IMR-90 (cell line): ENCODE results near the gene SEC23A. TPM values are rescaled to one million over a fixed set of nuclear protein-coding genes. Genes with fewer than 3 reads are reported as not detected.
A peak's percentile ranks its signal among the peaks of the same experiment; 100 is the strongest.

ENCODE experiments used
- ATAC-seq: fragments of 200-7000 bp; cut with Tn5 transposase; 2 replicates; pipeline ENCODE4 v1.9.1; 2020; ENCODE audit warnings: low read depth, mild to moderate bottlenecking, moderate library complexity
- BruUV-seq: library from RNA; stranded (reverse); fragments of 400-500 nt; replicated peaks from 2 replicates; lab custom pipeline; 2021; lab: Mats Ljungman, UMichigan
- CTCF ChIA-PET: fragments of 300-600 bp; formaldehyde crosslinking; extraction: SDS; loops from one replicate; lab custom pipeline; 2021; ENCODE audit warnings: antibody characterized with exemption; lab: Yijun Ruan, JAX
- POLR2A ChIA-PET: fragments of 300-600 bp; sonication (Branson Sonifier 250); formaldehyde crosslinking; loops from one replicate; lab custom pipeline; 2022; ENCODE audit warnings: antibody characterized with exemption; ENCODE audit not compliant: unreplicated experiment; lab: Charles Lee
- DNase-seq: peaks from one replicate; pipeline ENCODE4 v3.0.0; 2013
- H2AFZ ChIP-seq: replicated peaks from 2 replicates; pipeline ENCODE3; 2013; ENCODE audit warnings: low read length, mild to moderate bottlenecking; ENCODE audit not compliant: poor library complexity
- H2AK5ac ChIP-seq: 2 replicates; pipeline ENCODE4 v1.6.1; 2013; ENCODE audit warnings: low read depth, low read length, inconsistent platforms
- H2AK9ac ChIP-seq: replicated peaks from 2 replicates; pipeline ENCODE3; 2013; ENCODE audit warnings: mild to moderate bottlenecking, low read depth, low read length, moderate library complexity; ENCODE audit not compliant: poor library complexity
- H2BK120ac ChIP-seq: 2 replicates; pipeline ENCODE4 v1.6.1; 2013; ENCODE audit warnings: low read depth, low read length, inconsistent platforms
- H2BK15ac ChIP-seq: 3 replicates; pipeline ENCODE4 v1.6.1; 2013; ENCODE audit warnings: low read depth, low read length, inconsistent platforms
- H2BK20ac ChIP-seq: 2 replicates; pipeline ENCODE4 v1.6.1; 2013; ENCODE audit warnings: low read depth, mild to moderate bottlenecking, inconsistent platforms, low read length, moderate library complexity
- H2BK5ac ChIP-seq: 2 replicates; pipeline ENCODE4 v1.6.1; 2013; ENCODE audit warnings: mild to moderate bottlenecking, low read depth, low read length, inconsistent platforms; ENCODE audit not compliant: poor library complexity, severe bottlenecking
- H3K14ac ChIP-seq: replicated peaks from 2 replicates; pipeline ENCODE4 v1.6.1; 2013; ENCODE audit warnings: low read depth, low read length, inconsistent platforms
- H3K18ac ChIP-seq: 2 replicates; pipeline ENCODE4 v1.6.1; 2013; ENCODE audit warnings: low read depth, low read length, control low read depth
- H3K23ac ChIP-seq: 2 replicates; pipeline ENCODE4 v1.6.1; 2013; ENCODE audit warnings: low read depth, low read length, inconsistent platforms
- H3K27ac ChIP-seq: 2 replicates; pipeline ENCODE4 v1.5.1; 2013; ENCODE audit warnings: mild to moderate bottlenecking, control low read depth, low read length; ENCODE audit not compliant: insufficient read depth
- H3K27me3 ChIP-seq: 2 replicates; pipeline ENCODE4 v1.6.1; 2013; ENCODE audit warnings: low read length; ENCODE audit not compliant: control insufficient read depth, insufficient read depth
- H3K36me3 ChIP-seq: 2 replicates; pipeline ENCODE4 v1.6.1; 2013; ENCODE audit warnings: low read length, mixed read lengths; ENCODE audit not compliant: control insufficient read depth, insufficient read depth
- H3K4ac ChIP-seq: 2 replicates; pipeline ENCODE4 v1.6.1; 2013; ENCODE audit warnings: low read depth, low read length, inconsistent platforms
- H3K4me1 ChIP-seq: 2 replicates; pipeline ENCODE4 v1.6.1; 2013; ENCODE audit warnings: low read length, mixed read lengths; ENCODE audit not compliant: control insufficient read depth, insufficient read depth
- H3K4me2 ChIP-seq: 2 replicates; pipeline ENCODE4 v1.6.1; 2013; ENCODE audit warnings: low read depth, mild to moderate bottlenecking, control low read depth, low read length, moderate library complexity
- H3K4me3 ChIP-seq: 2 replicates; pipeline ENCODE4 v1.5.1; 2013; ENCODE audit warnings: low read depth, mild to moderate bottlenecking, control low read depth, low read length, moderate library complexity; ENCODE audit not compliant: insufficient read depth
- H3K56ac ChIP-seq: 2 replicates; pipeline ENCODE4 v1.6.1; 2013; ENCODE audit warnings: low read length, inconsistent platforms; ENCODE audit not compliant: insufficient read depth; ENCODE audit errors: extremely low read depth
- H3K79me1 ChIP-seq, 2 experiments: 2 replicates each; pipeline ENCODE4 v1.6.1; 2013; ENCODE audit warnings: low read length in 2 of 2, inconsistent platforms in 1 of 2, low read depth in 1 of 2
- H3K9ac ChIP-seq: 2 replicates; pipeline ENCODE4 v1.6.1; 2013; ENCODE audit warnings: low read depth, low read length, control low read depth
- H3K9me1 ChIP-seq: 2 replicates; pipeline ENCODE4 v1.6.1; 2013; ENCODE audit warnings: low read length, inconsistent platforms; ENCODE audit not compliant: insufficient read depth
- H3K9me3 ChIP-seq: 2 replicates; pipeline ENCODE4 v1.6.1; 2013; ENCODE audit warnings: low read length; ENCODE audit not compliant: control insufficient read depth, insufficient read depth
- H4K20me1 ChIP-seq: 2 replicates; pipeline ENCODE4 v1.6.1; 2013; ENCODE audit warnings: low read length, inconsistent platforms; ENCODE audit not compliant: insufficient read depth
- H4K5ac ChIP-seq: 2 replicates; pipeline ENCODE4 v1.6.1; 2013; ENCODE audit warnings: mild to moderate bottlenecking, low read depth, low read length, control low read depth
- H4K8ac ChIP-seq, 2 experiments: 2 replicates each; pipeline ENCODE4 v1.6.1; 2013; ENCODE audit warnings: low read depth in 2 of 2, low read length in 2 of 2, control low read depth in 1 of 2, inconsistent platforms in 1 of 2
- H4K91ac ChIP-seq: 2 replicates; pipeline ENCODE4 v1.6.1; 2013; ENCODE audit warnings: low read depth, low read length, inconsistent platforms; ENCODE audit not compliant: insufficient read depth
- CEBPB ChIP-seq: IDR thresholded peaks from 2 replicates; pipeline ENCODE4 v1.6.1; 2012; ENCODE audit warnings: low read depth, low read length, improper control_type of control experiment
- CHD1 ChIP-seq: IDR thresholded peaks from 2 replicates; pipeline ENCODE4 v1.6.1; 2012; ENCODE audit warnings: low read depth, low read length, improper control_type of control experiment
- FOS ChIP-seq: fragments of 150-350 bp; IDR thresholded peaks from 2 replicates; pipeline ENCODE4 v1.6.1; 2016; ENCODE audit warnings: low read depth, low read length
- MAFK ChIP-seq: IDR thresholded peaks from 2 replicates; pipeline ENCODE4 v1.6.1; 2012; ENCODE audit warnings: low read depth, low read length, improper control_type of control experiment
- MAZ ChIP-seq: IDR thresholded peaks from 2 replicates; pipeline ENCODE4 v1.6.1; 2012; ENCODE audit warnings: low read depth, mild to moderate bottlenecking, low read length, improper control_type of control experiment, moderate library complexity, borderline replicate concordance
- MXI1 ChIP-seq: IDR thresholded peaks from 2 replicates; pipeline ENCODE4 v1.6.1; 2012; ENCODE audit warnings: low read depth, mild to moderate bottlenecking, low read length, moderate library complexity, borderline replicate concordance
- POLR2A ChIP-seq: IDR thresholded peaks from 2 replicates; pipeline ENCODE4 v1.6.1; 2012; ENCODE audit warnings: mild to moderate bottlenecking, low read depth, low read length
- RAD21 ChIP-seq: IDR thresholded peaks from 2 replicates; pipeline ENCODE4 v1.6.1; 2012; ENCODE audit warnings: low read length, improper control_type of control experiment
- RCOR1 ChIP-seq: IDR thresholded peaks from 2 replicates; pipeline ENCODE4 v1.6.1; 2012; ENCODE audit warnings: mild to moderate bottlenecking, low read length, improper control_type of control experiment; ENCODE audit not compliant: insufficient replicate concordance
- RFX5 ChIP-seq: IDR thresholded peaks from 2 replicates; pipeline ENCODE4 v1.8.0; 2012; ENCODE audit warnings: low read depth, mild to moderate bottlenecking, low read length, moderate library complexity
- SMC3 ChIP-seq: fragments of 150-350 bp; IDR thresholded peaks from 2 replicates; pipeline ENCODE4 v1.6.1; 2016; ENCODE audit warnings: low read depth, mild to moderate bottlenecking, antibody characterized with exemption, low read length, moderate library complexity
- WGBS, 2 experiments: methylation state at CpG; one replicate each; pipeline versions ENCODE4 v1.1.5 to v1.1.7; 2013; ENCODE audit warnings: missing lambda C conversion rate in 2 of 2; ENCODE audit not compliant: insufficient read length in 1 of 2; ENCODE audit errors: extremely low coverage in 2 of 2; 5-methylcytosine and 5-hydroxymethylcytosine counted together
- dilution Hi-C: fragments of 300-500 bp; cut with HindIII; formaldehyde crosslinking; loops from one replicate; pipeline ENCODE4 v1.14.3; 2018; ENCODE audit warnings: low sequenced_read_pairs; ENCODE audit not compliant: unreplicated experiment
- in situ Hi-C: fragments of 300-500 bp; cut with MboI; formaldehyde crosslinking; loops from 3 replicates; pipeline ENCODE4 v1.14.3; 2019; ENCODE audit warnings: low sequenced_read_pairs, inconsistent platforms, mixed read lengths
- intact Hi-C: fragments of 100-400 bp; cut with micrococcal nuclease; formaldehyde crosslinking; loops from 2 replicates; pipeline ENCODE4 v1.10.0; 2022
- polyA plus RNA-seq, 3 experiments: library from polyadenylated mRNA; depleted of rRNA; stranded (reverse); fragments of >200 nt; gene quantifications; 2 replicates each; pipeline ENCODE4 v1.2.3, GENCODE V29; 2012; ENCODE audit warnings: low replicate concordance in 1 of 3
- total RNA-seq: library from RNA; depleted of rRNA; stranded (reverse); fragments of >200 nt; gene quantifications from 2 replicates; pipeline ENCODE4 v1.2.3, GENCODE V29; 2012
- TF ChIP-seq, protein P1 (sequence below): fragments of 150-350 bp; IDR thresholded peaks from 2 replicates; pipeline ENCODE4 v1.6.1; 2016; ENCODE audit warnings: low read depth, mild to moderate bottlenecking, low read length, moderate library complexity, borderline replicate concordance
- TF ChIP-seq, protein P2 (sequence below): conservative IDR thresholded peaks from 2 replicates; pipeline ENCODE4 v1.5.1; 2012; ENCODE audit warnings: mild to moderate bottlenecking, low read depth, low read length, improper control_type of control experiment
- TF ChIP-seq, protein P3 (sequence below): fragments of 150-350 bp; IDR thresholded peaks from 2 replicates; pipeline ENCODE4 v1.6.1; 2017; ENCODE audit warnings: mild to moderate bottlenecking, antibody characterized with exemption, low read length, low read depth

SEC23A gene
- total and polyA plus RNA-seq, 2 of the 4 experiments (the other 2 are of a cell fraction) = 141 to 609 TPM

DNA sequence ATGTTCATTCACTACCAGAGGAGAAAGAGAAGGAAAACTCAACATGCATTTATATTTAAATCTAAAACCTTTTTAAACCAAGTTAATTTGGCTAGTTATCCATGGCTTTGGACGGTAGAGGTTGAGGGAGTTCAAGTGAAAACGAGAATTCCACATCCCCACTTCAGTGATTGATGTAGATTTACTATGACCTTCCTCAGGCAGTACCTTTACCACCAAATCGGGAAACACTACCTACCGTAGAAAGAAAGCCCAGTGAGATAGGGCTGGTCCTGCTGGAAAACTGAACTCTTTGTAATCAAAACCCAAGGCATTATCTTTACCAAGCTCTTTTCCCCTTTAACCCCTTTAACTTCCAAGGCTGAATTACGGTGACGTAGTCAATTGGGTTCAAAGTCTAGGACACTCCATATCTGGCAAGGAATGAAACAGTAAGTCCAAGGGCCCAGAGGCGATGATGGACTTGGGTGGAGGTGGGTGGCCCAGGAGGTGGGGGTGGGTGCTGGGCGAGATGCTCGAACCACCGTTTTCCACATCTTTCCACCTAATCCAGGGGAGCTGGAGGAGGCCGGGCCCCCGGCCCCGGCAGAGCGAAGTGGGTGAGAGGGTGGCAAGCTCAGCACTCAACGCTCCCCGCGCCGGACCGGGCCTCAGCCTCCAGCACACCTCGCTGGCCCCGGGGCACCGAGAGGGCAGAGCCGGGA, 618 bp downstream of the SEC23A start:
- in situ Hi-C loops (no loop called here), intact Hi-C loops (loop anchor here (2.0 to 10.0 kb wide), 2 partner anchors 68 to 162 kb away; partner anchors contain the start of gene TRAPPC6B), dilution Hi-C loops (no loop called here)
- no peak overlapping the region for H2BK20ac ChIP-seq
- peak overlapping the region; percentile 99 for H3K4me2 ChIP-seq
- DNase-seq = peak; percentile 44
- H2BK120ac ChIP-seq = 0 out of 2 replicates have a peak overlapping the region, but pooled peaks have one; percentile 6
- peak overlapping the region; percentile 91 for H3K9ac ChIP-seq
- no peaks in the 10 kb centered on the region for H3K9me1 ChIP-seq
- peak overlapping the region; percentile 98 for H2AK9ac ChIP-seq
- H2AFZ ChIP-seq = peak overlapping the region; percentile 97
- H3K27ac ChIP-seq = peak overlapping the region; percentile 83
- peak overlapping the region; percentile 93 for H3K4ac ChIP-seq
- ChIA-PET POLR2A (interaction anchor here (0.6 to 2.3 kb wide), 4 partner anchors 8 to 328 kb away, joined by 3 to 13 read pairs (median 6); partner anchors contain the start of genes GEMIN2 and TRAPPC6B), CTCF (interaction anchor here (0.6 kb wide), 1 partner anchor 274 kb away, joined by 3 read pairs; no protein-coding TSS in a partner anchor)
- H4K5ac ChIP-seq = peak overlapping the region; percentile 71
- peaks cover 6 to 26% of the 10 kb centered on the region in 2 experiments for H3K79me1 ChIP-seq
- H3K18ac ChIP-seq = peak overlapping the region; percentile 59
- no peaks in the 10 kb centered on the region for H3K9me3 ChIP-seq
- peaks cover 26% of the 10 kb centered on the region for H4K20me1 ChIP-seq
- no peaks in the 10 kb centered on the region for H3K36me3 ChIP-seq
- H3K4me3 ChIP-seq = peak overlapping the region; percentile 80
- peak overlapping the region; percentile 24 for H2AK5ac ChIP-seq
- H3K27me3 ChIP-seq = no peaks in the 10 kb centered on the region
- no peaks in the 10 kb centered on the region for H3K4me1 ChIP-seq
- H2BK15ac ChIP-seq = no peak overlapping the region
- H3K14ac ChIP-seq = peak overlapping the region; percentile 95
- BruUV-seq = TSS peak; percentile 51
- peak overlapping the region; percentile 51 for H3K56ac ChIP-seq
- peak overlapping the region; percentile 90 for H2BK5ac ChIP-seq
- no CpG with 5 or more reads among the region's 23 CpGs for WGBS, 2 experiments
- H4K8ac ChIP-seq = peak overlapping the region; percentile 85 to 89
- ATAC-seq = peak; percentile 41
- H3K23ac ChIP-seq = peak overlapping the region; percentile 96
- peak overlapping the region; percentile 78 for H4K91ac ChIP-seq
- TF ChIP-seq, protein P1, sequence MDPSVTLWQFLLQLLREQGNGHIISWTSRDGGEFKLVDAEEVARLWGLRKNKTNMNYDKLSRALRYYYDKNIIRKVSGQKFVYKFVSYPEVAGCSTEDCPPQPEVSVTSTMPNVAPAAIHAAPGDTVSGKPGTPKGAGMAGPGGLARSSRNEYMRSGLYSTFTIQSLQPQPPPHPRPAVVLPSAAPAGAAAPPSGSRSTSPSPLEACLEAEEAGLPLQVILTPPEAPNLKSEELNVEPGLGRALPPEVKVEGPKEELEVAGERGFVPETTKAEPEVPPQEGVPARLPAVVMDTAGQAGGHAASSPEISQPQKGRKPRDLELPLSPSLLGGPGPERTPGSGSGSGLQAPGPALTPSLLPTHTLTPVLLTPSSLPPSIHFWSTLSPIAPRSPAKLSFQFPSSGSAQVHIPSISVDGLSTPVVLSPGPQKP = no peak
- no peak for TF ChIP-seq RAD21
- TF ChIP-seq, protein P2, sequence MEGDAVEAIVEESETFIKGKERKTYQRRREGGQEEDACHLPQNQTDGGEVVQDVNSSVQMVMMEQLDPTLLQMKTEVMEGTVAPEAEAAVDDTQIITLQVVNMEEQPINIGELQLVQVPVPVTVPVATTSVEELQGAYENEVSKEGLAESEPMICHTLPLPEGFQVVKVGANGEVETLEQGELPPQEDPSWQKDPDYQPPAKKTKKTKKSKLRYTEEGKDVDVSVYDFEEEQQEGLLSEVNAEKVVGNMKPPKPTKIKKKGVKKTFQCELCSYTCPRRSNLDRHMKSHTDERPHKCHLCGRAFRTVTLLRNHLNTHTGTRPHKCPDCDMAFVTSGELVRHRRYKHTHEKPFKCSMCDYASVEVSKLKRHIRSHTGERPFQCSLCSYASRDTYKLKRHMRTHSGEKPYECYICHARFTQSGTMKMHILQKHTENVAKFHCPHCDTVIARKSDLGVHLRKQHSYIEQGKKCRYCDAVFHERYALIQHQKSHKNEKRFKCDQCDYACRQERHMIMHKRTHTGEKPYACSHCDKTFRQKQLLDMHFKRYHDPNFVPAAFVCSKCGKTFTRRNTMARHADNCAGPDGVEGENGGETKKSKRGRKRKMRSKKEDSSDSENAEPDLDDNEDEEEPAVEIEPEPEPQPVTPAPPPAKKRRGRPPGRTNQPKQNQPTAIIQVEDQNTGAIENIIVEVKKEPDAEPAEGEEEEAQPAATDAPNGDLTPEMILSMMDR = no peak
- TF ChIP-seq POLR2A = no peak
- no peak for TF ChIP-seq CHD1
- TF ChIP-seq SMC3 = no peak
- TF ChIP-seq MAZ = no peak
- TF ChIP-seq, protein P3, sequence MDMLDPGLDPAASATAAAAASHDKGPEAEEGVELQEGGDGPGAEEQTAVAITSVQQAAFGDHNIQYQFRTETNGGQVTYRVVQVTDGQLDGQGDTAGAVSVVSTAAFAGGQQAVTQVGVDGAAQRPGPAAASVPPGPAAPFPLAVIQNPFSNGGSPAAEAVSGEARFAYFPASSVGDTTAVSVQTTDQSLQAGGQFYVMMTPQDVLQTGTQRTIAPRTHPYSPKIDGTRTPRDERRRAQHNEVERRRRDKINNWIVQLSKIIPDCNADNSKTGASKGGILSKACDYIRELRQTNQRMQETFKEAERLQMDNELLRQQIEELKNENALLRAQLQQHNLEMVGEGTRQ = no peak
- no peak for TF ChIP-seq MAFK
- TF ChIP-seq MXI1 = no peak
- no peak for TF ChIP-seq RCOR1
- no peak for TF ChIP-seq CEBPB
- TF ChIP-seq FOS = no peak
- TF ChIP-seq RFX5 = no peak
